K562 (cell line): ENCODE measurements around the gene TCF19. TPM values are rescaled to one million over a fixed set of nuclear protein-coding genes. Genes with fewer than 3 reads are reported as not detected.

Source experiments
- ARID3A ChIP-seq: IDR thresholded peaks from 2 replicates; pipeline ENCODE4 v1.6.1; 2012; ENCODE audit warnings: low read depth, low read length, improper control_type of control experiment, borderline replicate concordance
- ATF7 ChIP-seq: fragments of 450-650 bp; IDR thresholded peaks from 2 replicates; pipeline ENCODE4 v1.7.1; 2014; ENCODE audit warnings: mild to moderate bottlenecking, moderate library complexity
- CBFA2T2 ChIP-seq: fragments of 450-650 bp; conservative IDR thresholded peaks from 2 replicates; pipeline ENCODE4 v1.6.1; 2017; ENCODE audit warnings: mild to moderate bottlenecking
- DLX4 ChIP-seq: fragments of 250-450 bp; sonication (Bioruptor Pico); IDR thresholded peaks from 2 replicates; pipeline ENCODE4 v1.6.1; 2021; ENCODE audit warnings: mild to moderate bottlenecking
- FOS ChIP-seq: IDR thresholded peaks from 3 replicates; pipeline ENCODE4 v1.6.1; 2011; ENCODE audit not compliant: insufficient read length; ENCODE audit errors: extremely low read depth
- FOXJ2 ChIP-seq: fragments of 200-800 bp; sonication (Bioruptor generic); IDR thresholded peaks from 2 replicates; pipeline ENCODE4 v1.6.1; 2016; ENCODE audit warnings: missing genetic modification characterization, missing compliant biosample characterization
- GTF2E2 ChIP-seq: fragments of 200-800 bp; sonication (Bioruptor generic); IDR thresholded peaks from 2 replicates; pipeline ENCODE4 v1.6.1; 2016; ENCODE audit warnings: missing genetic modification characterization, missing compliant biosample characterization
- JUNB ChIP-seq: fragments of 450-650 bp; formaldehyde crosslinking; conservative IDR thresholded peaks from 2 replicates; pipeline ENCODE4 v1.4.0; 2020; ENCODE audit warnings: mild to moderate bottlenecking
- KHSRP ChIP-seq: fragments of 450-650 bp; IDR thresholded peaks from 2 replicates; pipeline ENCODE4 v1.6.1; 2017
- MAZ ChIP-seq, 2 experiments: fragments of 450-650 bp in 1 of 2; sonication (generic) in 1 of 2; formaldehyde crosslinking; IDR thresholded peaks in 1 of 2; conservative IDR thresholded peaks in 1 of 2; 2 replicates each; pipeline versions ENCODE4 v1.4.0 to v1.5.0; 2020; ENCODE audit warnings: mild to moderate bottlenecking in 1 of 2, missing genetic modification reagents in 1 of 2
- MTF1 ChIP-seq: fragments of 250-450 bp; sonication (Bioruptor Pico); IDR thresholded peaks from 2 replicates; pipeline ENCODE4 v1.9.0; 2021; ENCODE audit warnings: moderate library complexity, mild to moderate bottlenecking, inconsistent platforms, borderline replicate concordance
- NELFE ChIP-seq: IDR thresholded peaks from 2 replicates; pipeline ENCODE4 v1.6.1; 2011; ENCODE audit warnings: mild to moderate bottlenecking; ENCODE audit not compliant: insufficient read depth, insufficient read length
- POLR3A ChIP-seq: IDR thresholded peaks from 2 replicates; pipeline ENCODE4 v1.6.1; 2011; ENCODE audit warnings: borderline replicate concordance, mild to moderate bottlenecking, moderate library complexity; ENCODE audit not compliant: insufficient read length, insufficient read depth; ENCODE audit errors: extremely low read depth
- THRA ChIP-seq: fragments of 450-650 bp; IDR thresholded peaks from 2 replicates; pipeline ENCODE4 v1.6.1; 2017; ENCODE audit warnings: mild to moderate bottlenecking, moderate library complexity
- THRB ChIP-seq: fragments of 450-650 bp; formaldehyde crosslinking; conservative IDR thresholded peaks from 2 replicates; pipeline ENCODE4 v1.4.0; 2022; ENCODE audit warnings: mild to moderate bottlenecking, missing genetic modification characterization
- XRCC4 ChIP-seq: IDR thresholded peaks from one replicate; pipeline ENCODE4 v1.6.1; 2011; ENCODE audit not compliant: insufficient read depth, insufficient read length; ENCODE audit errors: extremely low read depth
- ZBTB12 ChIP-seq: fragments of 250-450 bp; sonication (Bioruptor Pico); IDR thresholded peaks from 2 replicates; pipeline ENCODE4 v1.4.0; 2020
- ZNF23 ChIP-seq: fragments of 250-450 bp; sonication (Bioruptor Pico); IDR thresholded peaks from 2 replicates; pipeline ENCODE4 v1.4.0; 2020; ENCODE audit warnings: mild to moderate bottlenecking
- ZNF398 ChIP-seq: fragments of 250-450 bp; sonication (Bioruptor Pico); IDR thresholded peaks from 2 replicates; pipeline ENCODE4 v1.8.0; 2021; ENCODE audit warnings: moderate library complexity, mild to moderate bottlenecking, inconsistent platforms
- ZNF445 ChIP-seq: fragments of 250-450 bp; sonication (Bioruptor Pico); IDR thresholded peaks from 2 replicates; pipeline ENCODE4 v1.4.0; 2020; ENCODE audit warnings: low read depth, mild to moderate bottlenecking, moderate library complexity
- polyA plus RNA-seq, 8 experiments: library from polyadenylated mRNA; depleted of rRNA in 4 of 8; stranded (reverse) in 5 of 8; unstranded in 3 of 8; fragments of >200 nt; fragmentation: Nextera tagmentation in 2 of 8; fragmentation: Illumina TruSeq in 1 of 8; extraction: Ambion mirVana in 2 of 8; extraction: Trizol in 1 of 8; gene quantifications; 2 replicates each; pipeline versions ENCODE4 v1.2.1 to v1.2.3, GENCODE V29; 2011 to 2014; ENCODE audit warnings: inconsistent platforms in 1 of 8, missing spikeins in 1 of 8
- total RNA-seq, 7 experiments: library from RNA; depleted of rRNA in 6 of 7; stranded (reverse); fragments of >200 nt in 6 of 7; fragmentation: Illumina TruSeq in 2 of 7; extraction: Trizol in 2 of 7; gene quantifications; 2 replicates each; pipeline versions ENCODE4 v1.2.1 to v1.2.3, GENCODE V29; 2011 to 2021; ENCODE audit warnings: low replicate concordance in 1 of 7

TCF19 gene
- total and polyA plus RNA-seq, 9 of the 15 experiments (the other 6 are each of a cell fraction or from before 2014, with no cell fraction given) = 4.2 to 42.5 (median 25.7) TPM

GRCh38 chr6:31158140-31158862, at the start of gene TCF19 (continued):
- TF ChIP-seq ZNF398 = no peak
- TF ChIP-seq ATF7 = peak; percentile 88
- peak; percentile 99 for TF ChIP-seq FOS
- no peak for TF ChIP-seq THRB (CRISPR knock-in tag)
- no peak for TF ChIP-seq ZBTB12 (CRISPR knock-in tag)
- no peak for TF ChIP-seq ZNF445 (CRISPR knock-in tag)
- TF ChIP-seq ZNF23 = no peak
- TF ChIP-seq XRCC4 = no peak
- TF ChIP-seq NELFE = no peak
- no peak for TF ChIP-seq CBFA2T2
- TF ChIP-seq ARID3A = peak; percentile 79; the same call in 1 of the 2 replicates
- no peak for TF ChIP-seq JUNB (CRISPR knock-in tag)
- no peak for TF ChIP-seq POLR3A
- TF ChIP-seq GTF2E2 = no peak
- TF ChIP-seq KHSRP = no peak
- no peak for TF ChIP-seq FOXJ2 (tag)
- TF ChIP-seq MTF1 (CRISPR knock-in tag) = no peak
- TF ChIP-seq MAZ (CRISPR knock-in tag; conservative IDR thresholded peaks at IDR 0.05 in 1 of 2, IDR thresholded peaks at IDR 0.05 in 1 of 2) = peak; percentile 87 to 94
- TF ChIP-seq DLX4 = no peak
- no peak for TF ChIP-seq THRA
